ENCODE data around the gene FAH.

Gene FAH

GRCh38 chr15:80106051-80106450 lies 46.7 kb upstream of the FAH start:
- no peak overlapping the region for H3K4me3 ChIP-seq (ENCODE audit: low read length, poor library complexity, severe bottlenecking)
- H3K27me3 ChIP-seq (ENCODE audit: insufficient read depth, low read length, poor library complexity, severe bottlenecking), result no peaks in the 10 kb centered on the region
- H3K4me2 ChIP-seq (ENCODE audit: low read depth, low read length, poor library complexity, severe bottlenecking), result no peak overlapping the region
- TF ChIP-seq CTCF (conservative IDR thresholded peaks at IDR 0.05; ENCODE audit: low read length), result no peak
- TF ChIP-seq EZH2phosphoT487 (IDR thresholded peaks at IDR 0.05; ENCODE audit: borderline replicate concordance), result no peak
- H3K36me3 ChIP-seq (ENCODE audit: insufficient read depth, low read length), result peaks cover 8% of the 10 kb centered on the region; the same call in 1 of the 2 replicates
- H2AFZ ChIP-seq (ENCODE audit: low read length), result no peak overlapping the region
- H3K79me2 ChIP-seq (ENCODE audit: insufficient read depth, low read length), result peaks cover 90% of the 10 kb centered on the region
- H3K4me1 ChIP-seq (ENCODE audit: insufficient read depth, low read length, poor library complexity, severe bottlenecking), result peaks cover 31% of the 10 kb centered on the region
- 0 out of 2 replicates have a peak, but pooled peaks cover 3% of the 10 kb centered on the region for H3F3A ChIP-seq (ENCODE audit: low read depth)
- H3K9ac ChIP-seq (ENCODE audit: low read depth, low read length, poor library complexity, severe bottlenecking), result no peak overlapping the region
- no peaks in the 10 kb centered on the region for H3K9me3 ChIP-seq (ENCODE audit: insufficient read depth, low read depth, low read length)
- no peaks in the 10 kb centered on the region for H3K9me2 ChIP-seq (replicated peaks; ENCODE audit: low read depth, low read length)
- peaks cover 72% of the 10 kb centered on the region for H4K20me1 ChIP-seq (ENCODE audit: insufficient read depth, low read length, poor library complexity, severe bottlenecking)

- Histone ChIP-seq H3K4me2 (ENCODE audit: low read depth, low read length, poor library complexity, severe bottlenecking) (no peak overlapping the region), H3K79me2 (ENCODE audit: insufficient read depth, low read length) (peaks cover 92% of the 10 kb centered on the region), H2AFZ (ENCODE audit: low read length) (no peak overlapping the region), H3F3A (ENCODE audit: low read depth) (0 out of 2 replicates have a peak, but pooled peaks cover 3% of the 10 kb centered on the region), H3K9me2 (replicated peaks; ENCODE audit: low read depth, low read length) (no peaks in the 10 kb centered on the region), H3K9me3 (ENCODE audit: insufficient read depth, low read depth, low read length) (no peaks in the 10 kb centered on the region), H4K20me1 (ENCODE audit: insufficient read depth, low read length, poor library complexity, severe bottlenecking) (peaks cover 75% of the 10 kb centered on the region), H3K27me3 (ENCODE audit: insufficient read depth, low read length, poor library complexity, severe bottlenecking) (no peaks in the 10 kb centered on the region), H3K36me3 (ENCODE audit: insufficient read depth, low read length) (peaks cover 8% of the 10 kb centered on the region; the same call in 1 of the 2 replicates), H3K4me3 (ENCODE audit: low read length, poor library complexity, severe bottlenecking) (no peak overlapping the region), H3K4me1 (ENCODE audit: insufficient read depth, low read length, poor library complexity, severe bottlenecking) (peaks cover 30% of the 10 kb centered on the region), H3K9ac (ENCODE audit: low read depth, low read length, poor library complexity, severe bottlenecking) (no peak overlapping the region)
- TF ChIP-seq EZH2phosphoT487 (IDR thresholded peaks at IDR 0.05; ENCODE audit: borderline replicate concordance) (no peak), CTCF (conservative IDR thresholded peaks at IDR 0.05; ENCODE audit: low read length) (no peak)
Observed at GRCh38 chr15:80107204-80107603, 45.6 kb upstream of the FAH start.

GRCh38 chr15:80107774-80108173 lies 45.0 kb upstream of the FAH start:
- no peak overlapping the region for H3K4me3 ChIP-seq (ENCODE audit: low read length, poor library complexity, severe bottlenecking)
- no peaks in the 10 kb centered on the region for H3F3A ChIP-seq (ENCODE audit: low read depth)
- no peak for TF ChIP-seq EZH2phosphoT487 (IDR thresholded peaks at IDR 0.05; ENCODE audit: borderline replicate concordance)
- no peak for TF ChIP-seq CTCF (conservative IDR thresholded peaks at IDR 0.05; ENCODE audit: low read length)
- H3K79me2 ChIP-seq (ENCODE audit: insufficient read depth, low read length), result peaks cover 92% of the 10 kb centered on the region
- H4K20me1 ChIP-seq (ENCODE audit: insufficient read depth, low read length, poor library complexity, severe bottlenecking), result peaks cover 73% of the 10 kb centered on the region
- no peaks in the 10 kb centered on the region for H3K9me2 ChIP-seq (replicated peaks; ENCODE audit: low read depth, low read length)
- no peaks in the 10 kb centered on the region for H3K9me3 ChIP-seq (ENCODE audit: insufficient read depth, low read depth, low read length)
- H3K27me3 ChIP-seq (ENCODE audit: insufficient read depth, low read length, poor library complexity, severe bottlenecking), result no peaks in the 10 kb centered on the region
- H3K4me1 ChIP-seq (ENCODE audit: insufficient read depth, low read length, poor library complexity, severe bottlenecking), result peaks cover 24% of the 10 kb centered on the region
- no peak overlapping the region for H3K9ac ChIP-seq (ENCODE audit: low read depth, low read length, poor library complexity, severe bottlenecking)
- no peak overlapping the region for H3K4me2 ChIP-seq (ENCODE audit: low read depth, low read length, poor library complexity, severe bottlenecking)
- peaks cover 8% of the 10 kb centered on the region; the same call in 1 of the 2 replicates for H3K36me3 ChIP-seq (ENCODE audit: insufficient read depth, low read length)
- H2AFZ ChIP-seq (ENCODE audit: low read length), result no peak overlapping the region
